ENCODE measurements around the gene CPS1. TPM values are rescaled to one million over a fixed set of nuclear protein-coding genes. Genes with fewer than 3 reads are reported as not detected.

CPS1 gene
- 1 to 10 TPM; 1.0 to 2.9 (median 2.3) TPM for polyA plus RNA-seq (ENCODE audit: insufficient read length in 10 of 10)
- long read RNA-seq, donor 1, full-length matches to known transcripts: 1 of 1 reads
- long read RNA-seq, donor 1, partial matches to known transcripts: 0 of 1 reads
- long read RNA-seq, donor 1, other reads (novel, unspliced or antisense): 0 of 1 reads
- long read RNA-seq, donor 2: 0 reads
- long read RNA-seq, donor 3: 0 reads
- long read RNA-seq, donor 4: 0 reads
- long read RNA-seq, donor 5: 0 reads
- long read RNA-seq, donor 6: 0 reads
- long read RNA-seq, donor 7: 0 reads
- long read RNA-seq, donor 8: 0 reads
- long read RNA-seq, donor 9: 0 reads

GRCh38 chr2:210556329-210556980 lies at the start of gene CPS1:
CPS1 (plus strand) TSS chr2:210556599; CDS start chr2:210556734, 135 bp downstream.
- DNase-seq: no peak

DNA sequence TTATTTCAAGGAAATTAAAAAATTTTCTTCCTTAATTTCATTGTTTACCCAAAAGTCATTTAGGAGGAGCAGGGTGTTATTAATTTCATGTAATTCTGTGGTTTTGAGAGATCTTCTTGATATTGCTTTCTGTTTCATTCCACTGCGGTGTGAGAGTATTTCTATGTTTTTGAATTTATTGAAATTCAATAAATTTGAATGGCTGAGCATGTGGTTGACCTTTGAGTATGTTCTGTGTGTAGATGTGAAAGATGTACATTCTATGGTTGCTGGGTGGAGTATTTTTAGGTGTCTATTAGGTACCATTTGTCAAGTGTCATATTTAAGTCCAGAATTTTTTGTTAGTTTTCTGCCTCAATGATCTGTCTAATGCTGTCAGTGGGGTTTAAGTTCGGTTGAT lies 40.5 kb upstream of the CPS1 start:
- DNase-seq: no peak

DNA sequence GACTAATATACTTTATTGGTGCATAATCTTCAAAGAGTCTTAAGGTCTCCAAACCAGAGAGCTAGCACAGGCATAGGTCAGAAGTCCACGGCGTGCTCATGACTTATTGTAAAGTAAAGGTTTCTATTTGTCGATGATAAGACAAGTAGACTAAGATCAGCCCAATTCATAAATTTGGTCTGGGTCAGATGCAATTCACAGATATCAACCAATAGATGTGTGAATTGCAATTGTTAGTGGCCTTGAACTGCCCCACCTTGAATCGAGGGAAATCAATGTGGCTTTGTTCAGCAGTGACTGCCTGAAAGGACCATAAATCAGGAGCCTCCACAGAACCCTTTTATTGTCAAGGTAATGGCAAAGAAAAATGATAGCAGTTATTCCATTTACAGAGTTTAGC lies 39.1 kb upstream of the CPS1 start:
- DNase-seq: no peak

GRCh38 chr2:210519594-210519993 lies 36.8 kb upstream of the CPS1 start:
- no peak for DNase-seq

GRCh38 chr2:210522399-210522798 lies 34.0 kb upstream of the CPS1 start:
- DNase-seq: no peak

DNA sequence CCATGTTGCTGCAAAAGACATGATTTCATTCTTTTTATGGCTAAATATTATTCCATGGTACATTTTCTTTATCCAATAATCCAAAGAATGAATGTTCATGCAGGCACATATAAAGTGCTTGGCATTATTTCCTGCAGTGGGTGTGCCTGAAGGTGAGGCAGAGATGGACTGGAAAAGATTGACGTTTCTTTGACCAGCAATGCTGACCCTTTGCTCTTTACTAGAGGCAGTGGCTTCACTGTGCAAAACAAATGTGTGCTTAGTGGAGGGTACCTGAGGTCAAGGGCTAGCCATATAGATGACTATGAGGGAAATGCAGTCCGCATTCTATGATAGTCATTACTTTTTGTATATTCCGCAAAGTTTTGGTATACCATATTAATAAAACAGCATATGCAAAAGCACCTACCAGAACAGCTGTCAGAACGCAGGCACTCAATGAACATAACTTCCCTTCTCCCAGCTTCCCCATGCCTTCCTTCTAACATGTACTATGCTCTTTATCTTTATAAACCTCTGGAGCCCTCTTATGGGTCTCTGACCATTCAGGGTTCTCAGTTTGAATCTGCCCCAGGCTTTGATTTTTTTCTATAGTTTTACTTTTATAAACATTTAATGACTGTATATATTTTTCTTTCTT lies 32.6 kb upstream of the CPS1 start:
- no peak for DNase-seq

- no peak for DNase-seq
These were observed 31.9 kb upstream of the CPS1 start for GRCh38 chr2:210524533-210524932.

GRCh38 chr2:210527286-210527685 lies 29.1 kb upstream of the CPS1 start:
- no peak for DNase-seq

DNA sequence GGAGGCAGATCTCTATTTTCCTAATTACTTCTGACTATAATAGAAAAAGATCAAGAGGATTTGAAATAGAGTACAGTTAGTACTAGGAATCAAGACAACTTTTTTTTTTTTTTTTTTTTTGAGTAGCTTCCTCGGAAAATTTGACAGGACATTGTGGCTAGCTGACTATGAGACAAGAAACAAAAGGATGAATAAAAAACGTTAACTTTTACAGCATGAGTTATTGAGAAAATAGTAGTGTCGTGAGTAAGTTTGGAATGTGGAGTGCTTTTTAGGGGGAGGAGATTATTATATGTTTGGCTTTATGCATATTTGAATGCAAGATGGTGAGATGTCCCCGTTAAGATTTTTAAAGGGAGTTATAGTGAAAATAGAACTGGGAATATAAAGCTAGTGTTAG lies 27.7 kb upstream of the CPS1 start:
- no peak for DNase-seq

GRCh38 chr2:210531050-210531449 lies 25.3 kb upstream of the CPS1 start:
- DNase-seq: no peak

DNA sequence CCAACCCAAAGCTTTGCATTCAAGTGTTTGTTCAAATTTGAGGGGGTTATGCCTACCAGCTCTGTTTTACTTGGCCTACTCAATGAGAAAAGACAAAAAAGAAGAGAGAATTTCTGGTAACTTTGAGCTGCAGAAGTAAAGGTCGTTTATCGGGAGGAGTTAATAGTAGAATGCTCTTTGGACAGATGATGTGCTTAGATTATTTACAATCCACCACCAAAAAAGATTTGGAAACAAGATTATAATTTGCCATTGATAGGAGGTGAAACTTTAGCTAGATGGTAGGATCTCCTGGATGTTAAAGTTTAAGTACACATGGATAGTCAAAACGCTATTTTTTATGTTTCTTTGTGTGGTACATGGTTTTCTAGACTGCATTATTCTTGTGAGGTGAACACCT lies 24.9 kb upstream of the CPS1 start:
- no peak for DNase-seq

DNA sequence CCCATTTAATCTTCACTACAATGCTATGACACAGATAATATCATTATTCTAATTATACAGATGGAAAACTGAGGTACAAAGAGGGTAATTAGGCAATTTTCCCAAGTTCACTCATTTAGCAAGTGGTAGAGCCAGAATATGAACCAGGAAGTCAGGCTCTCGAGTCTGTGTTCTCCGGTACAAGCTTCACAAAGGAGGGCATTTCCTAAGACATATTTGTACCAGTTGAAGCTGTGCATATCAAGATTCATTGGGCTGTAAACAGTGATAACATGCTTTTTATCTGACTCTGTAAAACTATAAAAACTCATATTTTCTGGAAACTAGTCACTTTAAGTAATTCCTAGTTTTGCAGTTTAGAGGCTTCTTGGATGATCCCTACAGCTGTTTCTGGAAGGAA lies 23.0 kb upstream of the CPS1 start:
- DNase-seq: no peak

- no peak for DNase-seq
These were observed 21.5 kb upstream of the CPS1 start for GRCh38 chr2:210534879-210535278.

DNA sequence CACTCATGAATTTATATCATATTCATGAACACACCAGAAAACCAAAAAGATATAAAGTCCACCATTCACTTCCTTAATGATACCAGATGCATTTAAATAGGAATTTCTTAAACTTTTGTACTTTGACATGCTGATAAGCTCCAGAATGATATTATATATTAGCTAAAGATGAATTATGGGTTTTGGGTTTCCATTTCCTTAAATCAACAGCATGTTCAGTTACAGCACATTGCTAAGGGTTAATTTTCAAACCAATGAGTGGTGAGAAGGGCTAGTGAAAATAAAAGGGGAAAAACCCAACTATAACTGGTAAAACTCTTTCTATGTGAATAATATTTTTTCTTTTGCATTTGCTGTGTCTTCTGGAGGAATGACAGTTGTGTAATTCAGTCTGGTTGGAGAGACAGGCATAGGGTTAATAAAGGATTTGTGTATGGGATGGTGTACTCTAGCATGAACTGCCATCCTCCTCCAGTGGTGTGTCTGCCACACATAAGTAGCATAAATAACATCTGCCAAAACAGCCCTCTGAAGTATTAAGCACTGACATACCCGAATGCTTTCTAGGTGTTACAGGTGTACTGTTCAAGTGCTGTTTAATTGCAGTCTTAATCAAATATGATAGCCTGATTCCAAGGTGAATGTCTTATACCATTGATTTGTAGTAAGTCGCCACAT lies 19.3 kb upstream of the CPS1 start:
- no peak for DNase-seq

DNA sequence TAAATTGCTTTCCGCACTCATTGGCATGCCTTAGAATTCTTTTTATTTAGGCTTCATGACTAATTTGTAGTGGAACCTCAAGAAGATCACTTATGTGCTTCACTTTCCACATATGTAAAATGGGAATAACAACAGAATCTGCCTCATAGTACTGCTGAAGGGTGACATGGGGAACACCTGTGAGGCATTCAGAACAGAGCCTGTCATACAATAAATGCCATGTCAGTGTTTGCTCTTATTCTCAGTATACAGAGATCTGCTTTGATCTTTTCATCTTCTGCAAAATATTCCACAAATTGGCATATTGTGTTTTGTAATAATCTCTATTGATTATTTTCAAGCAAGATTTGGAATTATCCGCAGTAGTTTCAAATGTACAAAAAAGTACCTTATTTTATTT lies 17.4 kb upstream of the CPS1 start:
- DNase-seq: no peak

DNA sequence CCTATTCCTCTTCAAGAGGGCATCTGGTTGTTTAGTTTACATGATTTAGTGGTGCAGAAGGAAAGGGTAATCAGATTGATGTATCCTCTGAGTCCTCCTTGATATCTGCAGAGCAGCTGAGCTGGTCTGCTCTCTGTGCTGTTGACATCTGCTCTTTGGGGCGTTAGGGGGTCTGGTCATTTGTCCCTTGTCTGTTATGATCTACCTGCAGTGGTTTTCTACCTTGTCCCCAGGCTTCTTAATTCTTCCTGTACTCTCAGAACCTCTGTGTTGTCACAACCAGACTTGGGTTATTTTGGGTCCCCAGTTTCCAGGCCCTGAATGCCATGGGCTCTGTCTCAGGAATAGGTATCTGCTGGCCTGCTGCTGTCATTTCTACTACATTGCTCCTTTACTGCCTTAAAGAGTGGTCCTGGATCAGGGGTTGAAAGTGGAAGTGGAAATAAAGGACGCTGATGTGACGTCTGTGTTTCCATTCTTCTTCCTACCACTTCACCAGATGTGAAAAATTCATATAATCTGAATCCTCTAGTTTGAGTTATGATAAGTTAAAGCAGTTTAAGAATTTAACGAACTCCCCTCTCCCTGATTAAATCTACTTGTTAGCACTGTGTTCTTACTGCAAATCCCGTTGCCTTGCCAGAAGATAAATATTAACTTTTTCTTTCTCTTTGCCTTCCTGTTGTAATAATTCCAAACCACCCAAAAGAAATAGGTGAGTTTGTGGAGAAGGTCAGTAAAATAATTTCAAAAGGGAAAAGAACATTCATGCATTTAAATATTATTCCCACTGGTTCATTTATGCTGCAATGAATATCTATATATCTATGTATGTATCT lies 16.6 kb upstream of the CPS1 start:
- DNase-seq: no peak

DNA sequence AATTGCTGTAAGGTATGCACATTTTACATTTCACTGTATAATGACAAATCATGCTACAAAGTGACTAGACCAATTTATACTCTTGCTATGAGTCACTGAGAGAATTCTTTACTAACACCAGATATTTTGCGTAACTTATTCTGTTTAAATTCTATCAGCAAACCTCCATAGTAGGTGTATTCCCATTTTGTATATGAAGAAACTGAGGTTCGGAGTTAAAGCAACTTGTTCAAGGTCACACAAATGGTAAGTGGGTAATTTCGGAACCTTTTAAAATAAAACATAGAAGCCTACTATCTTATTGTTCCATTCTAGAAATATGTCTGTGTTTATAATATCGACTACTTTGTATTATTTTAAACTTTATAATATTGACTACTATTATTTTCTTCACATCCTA lies 15.9 kb upstream of the CPS1 start:
- no peak for DNase-seq

DNA sequence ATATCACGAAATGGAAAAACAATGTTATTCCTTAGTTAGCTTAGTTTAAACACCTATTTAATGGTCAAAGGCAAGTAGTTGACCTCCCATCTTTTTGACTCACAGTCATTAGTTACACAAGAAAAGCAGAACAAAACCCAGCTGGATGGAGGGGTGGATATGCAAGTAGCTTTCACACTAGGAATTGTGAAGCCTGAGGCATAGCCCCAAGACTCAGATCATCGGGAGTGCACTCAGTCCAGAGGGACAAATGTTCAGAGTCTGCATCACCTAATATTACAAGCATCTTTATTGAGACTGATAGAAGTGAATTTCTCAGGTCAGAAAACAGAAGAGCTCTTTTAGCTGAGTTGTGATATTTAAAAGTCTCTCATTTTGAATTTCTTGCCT lies 15.5 kb upstream of the CPS1 start:
- DNase-seq: no peak

- peak in 2 of 3 donors; percentile 5 to 58 for DNase-seq
These were observed 15.0 kb upstream of the CPS1 start for GRCh38 chr2:210541290-210541902.

DNA sequence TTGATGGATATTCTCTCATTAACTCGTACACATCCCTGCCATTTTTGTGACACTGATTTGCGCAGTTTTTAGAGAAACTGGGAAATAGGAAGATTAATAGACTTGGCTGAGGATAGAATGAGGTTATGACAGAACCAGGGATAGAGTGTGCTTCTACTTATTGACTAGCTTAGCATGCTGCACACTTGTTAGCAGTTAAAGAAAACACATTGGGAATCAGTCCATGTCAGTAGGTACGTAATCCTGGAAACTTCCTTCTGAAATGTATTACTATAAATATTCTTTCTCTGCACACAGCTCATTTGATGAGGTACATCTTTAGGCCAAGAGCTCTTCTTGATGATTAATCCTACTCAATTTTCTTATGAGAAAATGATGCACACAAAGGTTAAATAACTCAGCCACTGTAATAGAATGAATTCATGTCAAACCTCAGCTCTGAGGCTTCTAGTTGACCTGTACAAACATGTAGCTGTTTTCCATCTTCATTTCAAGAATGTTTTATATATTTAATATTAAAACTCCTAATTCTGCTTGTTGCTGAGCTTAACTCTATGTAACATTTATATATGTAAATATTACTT lies 12.3 kb upstream of the CPS1 start:
- DNase-seq: no peak

DNA sequence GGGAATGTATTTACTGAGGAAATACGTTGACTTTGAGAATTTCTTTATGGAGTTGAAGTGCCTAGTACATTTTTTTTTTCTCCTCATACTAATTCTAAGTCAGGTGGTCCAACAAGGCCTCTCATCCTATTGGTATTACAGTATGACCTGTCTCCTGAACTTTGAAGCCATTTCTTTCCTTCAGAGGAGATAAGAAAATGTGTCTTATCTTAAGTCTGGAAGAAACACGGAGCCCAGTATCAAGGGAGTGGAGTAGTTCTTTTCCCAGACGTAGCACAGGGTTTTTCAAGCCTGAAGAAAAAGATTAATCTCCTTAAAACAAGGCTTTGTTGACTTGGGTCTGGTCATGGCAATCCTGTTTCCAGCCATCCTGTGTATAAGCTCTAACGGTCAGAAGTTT lies 11.6 kb upstream of the CPS1 start:
- DNase-seq: no peak

All from muscle of back (tissue), 13 donors.